GM12892 (cell line): Measurements from ENCODE around the gene AP1S3.

Source experiments
- POLR2A ChIP-seq: IDR thresholded peaks from 2 replicates; pipeline ENCODE4 v1.6.1; 2011; ENCODE audit warnings: low read depth, low read length, control low read depth
- POLR2AphosphoS5 ChIP-seq: IDR thresholded peaks from 2 replicates; pipeline ENCODE4 v1.6.1; 2011; ENCODE audit warnings: low read depth, low read length, control low read depth
- TAF1 ChIP-seq: IDR thresholded peaks from 2 replicates; pipeline ENCODE4 v1.6.1; 2011; ENCODE audit warnings: low read depth, mild to moderate bottlenecking, control low read depth, low read length, borderline replicate concordance

DNA sequence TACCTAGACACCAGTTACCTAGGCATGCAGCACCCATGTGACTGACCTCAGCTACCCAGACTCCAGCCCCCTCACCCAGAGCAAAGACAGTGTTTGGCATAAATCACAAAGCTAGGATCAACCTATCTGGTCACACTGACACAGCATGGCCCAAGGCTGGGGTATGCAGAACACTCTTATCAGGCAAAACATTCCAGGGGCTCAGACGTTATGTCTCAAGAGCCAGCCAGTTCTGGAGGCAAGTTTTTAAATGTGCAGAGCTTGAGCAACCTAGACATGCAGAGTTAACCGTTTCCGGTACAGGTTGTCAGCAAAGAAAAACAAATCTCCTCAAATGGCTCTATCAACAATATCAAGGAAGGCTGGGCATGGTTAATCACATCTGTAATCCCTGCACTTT, 92.8 kb downstream of the AP1S3 start:
- TF ChIP-seq POLR2A, result no peak
- no peak for TF ChIP-seq POLR2AphosphoS5
- TF ChIP-seq TAF1, result no peak
